ENCODE measurements around the gene RNF151. TPM values are rescaled to one million over a fixed set of nuclear protein-coding genes. Genes with fewer than 3 reads are reported as not detected.

Gene RNF151
- total and polyA plus RNA-seq, 2 of the 13 experiments (the other 11 are each of a cell fraction or from before 2014, with no cell fraction given) = not detected

- TF ChIP-seq, protein P1, sequence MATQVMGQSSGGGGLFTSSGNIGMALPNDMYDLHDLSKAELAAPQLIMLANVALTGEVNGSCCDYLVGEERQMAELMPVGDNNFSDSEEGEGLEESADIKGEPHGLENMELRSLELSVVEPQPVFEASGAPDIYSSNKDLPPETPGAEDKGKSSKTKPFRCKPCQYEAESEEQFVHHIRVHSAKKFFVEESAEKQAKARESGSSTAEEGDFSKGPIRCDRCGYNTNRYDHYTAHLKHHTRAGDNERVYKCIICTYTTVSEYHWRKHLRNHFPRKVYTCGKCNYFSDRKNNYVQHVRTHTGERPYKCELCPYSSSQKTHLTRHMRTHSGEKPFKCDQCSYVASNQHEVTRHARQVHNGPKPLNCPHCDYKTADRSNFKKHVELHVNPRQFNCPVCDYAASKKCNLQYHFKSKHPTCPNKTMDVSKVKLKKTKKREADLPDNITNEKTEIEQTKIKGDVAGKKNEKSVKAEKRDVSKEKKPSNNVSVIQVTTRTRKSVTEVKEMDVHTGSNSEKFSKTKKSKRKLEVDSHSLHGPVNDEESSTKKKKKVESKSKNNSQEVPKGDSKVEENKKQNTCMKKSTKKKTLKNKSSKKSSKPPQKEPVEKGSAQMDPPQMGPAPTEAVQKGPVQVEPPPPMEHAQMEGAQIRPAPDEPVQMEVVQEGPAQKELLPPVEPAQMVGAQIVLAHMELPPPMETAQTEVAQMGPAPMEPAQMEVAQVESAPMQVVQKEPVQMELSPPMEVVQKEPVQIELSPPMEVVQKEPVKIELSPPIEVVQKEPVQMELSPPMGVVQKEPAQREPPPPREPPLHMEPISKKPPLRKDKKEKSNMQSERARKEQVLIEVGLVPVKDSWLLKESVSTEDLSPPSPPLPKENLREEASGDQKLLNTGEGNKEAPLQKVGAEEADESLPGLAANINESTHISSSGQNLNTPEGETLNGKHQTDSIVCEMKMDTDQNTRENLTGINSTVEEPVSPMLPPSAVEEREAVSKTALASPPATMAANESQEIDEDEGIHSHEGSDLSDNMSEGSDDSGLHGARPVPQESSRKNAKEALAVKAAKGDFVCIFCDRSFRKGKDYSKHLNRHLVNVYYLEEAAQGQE (IDR thresholded peaks at IDR 0.05; ENCODE audit: borderline replicate concordance in 1 of 2, low read depth in 1 of 2, low read length in 2 of 2) = no peak
- TF ChIP-seq ZNF616 (CRISPR knock-in tag; IDR thresholded peaks at IDR 0.05; ENCODE audit: low read depth) (no peak), AHR (CRISPR knock-in tag; IDR thresholded peaks at IDR 0.05) (no peak), NFIB (CRISPR knock-in tag; IDR thresholded peaks at IDR 0.05; ENCODE audit: borderline replicate concordance) (no peak), AGO1 (IDR thresholded peaks at IDR 0.05; ENCODE audit: low read depth, low read length, poor library complexity, severe bottlenecking) (peak; percentile 86), SP2 (CRISPR knock-in tag; IDR thresholded peaks at IDR 0.05) (0 out of 2 replicates have a peak, but pooled peaks have one; percentile 20), KDM2A (CRISPR knock-in tag; IDR thresholded peaks at IDR 0.05; ENCODE audit: borderline replicate concordance, low read depth) (peak; percentile 74), PLRG1 (conservative IDR thresholded peaks at IDR 0.05) (no peak), GABPA (IDR thresholded peaks at IDR 0.05; ENCODE audit: low read depth, low read length) (no peak), GABPA (CRISPR knock-in tag; IDR thresholded peaks at IDR 0.05; ENCODE audit: low read depth) (no peak), PITX1 (CRISPR knock-in tag; IDR thresholded peaks at IDR 0.05) (no peak), ZC3H13 (CRISPR knock-in tag; IDR thresholded peaks at IDR 0.05) (peak; percentile 65; the same call in 1 of the 2 replicates), IRX3 (CRISPR knock-in tag; IDR thresholded peaks at IDR 0.05; ENCODE audit: borderline replicate concordance, low read depth) (no peak), FOXJ3 (CRISPR knock-in tag; IDR thresholded peaks at IDR 0.05; ENCODE audit: borderline replicate concordance) (no peak), ADNP (CRISPR knock-in tag; IDR thresholded peaks at IDR 0.05) (no peak), SKIL (CRISPR knock-in tag; IDR thresholded peaks at IDR 0.05; ENCODE audit: borderline replicate concordance) (0 out of 2 replicates have a peak, but pooled peaks have one; percentile 36), GFI1 (CRISPR knock-in tag; IDR thresholded peaks at IDR 0.05; ENCODE audit: borderline replicate concordance) (no peak), ZFY (CRISPR knock-in tag; IDR thresholded peaks at IDR 0.05) (0 out of 2 replicates have a peak, but pooled peaks have one; percentile 26), FOXM1 (CRISPR knock-in tag; IDR thresholded peaks at IDR 0.05) (no peak), ZMAT3 (CRISPR knock-in tag; conservative IDR thresholded peaks at IDR 0.05) (no peak), ZNF234 (CRISPR knock-in tag; conservative IDR thresholded peaks at IDR 0.05) (no peak), ZNF747 (CRISPR knock-in tag; IDR thresholded peaks at IDR 0.05; ENCODE audit: borderline replicate concordance) (no peak), ZNF775 (CRISPR knock-in tag; IDR thresholded peaks at IDR 0.05; ENCODE audit: borderline replicate concordance) (no peak), ZNF550 (CRISPR knock-in tag; IDR thresholded peaks at IDR 0.05; ENCODE audit: borderline replicate concordance) (no peak), ZNF629 (CRISPR knock-in tag; conservative IDR thresholded peaks at IDR 0.05) (no peak)
Measured at GRCh38 chr16:1933097-1933661, 33.5 kb upstream of the RNF151 start (continued).

Measured in HepG2 (cell line).